Measurements from ENCODE around the gene ZNF175.

DNA sequence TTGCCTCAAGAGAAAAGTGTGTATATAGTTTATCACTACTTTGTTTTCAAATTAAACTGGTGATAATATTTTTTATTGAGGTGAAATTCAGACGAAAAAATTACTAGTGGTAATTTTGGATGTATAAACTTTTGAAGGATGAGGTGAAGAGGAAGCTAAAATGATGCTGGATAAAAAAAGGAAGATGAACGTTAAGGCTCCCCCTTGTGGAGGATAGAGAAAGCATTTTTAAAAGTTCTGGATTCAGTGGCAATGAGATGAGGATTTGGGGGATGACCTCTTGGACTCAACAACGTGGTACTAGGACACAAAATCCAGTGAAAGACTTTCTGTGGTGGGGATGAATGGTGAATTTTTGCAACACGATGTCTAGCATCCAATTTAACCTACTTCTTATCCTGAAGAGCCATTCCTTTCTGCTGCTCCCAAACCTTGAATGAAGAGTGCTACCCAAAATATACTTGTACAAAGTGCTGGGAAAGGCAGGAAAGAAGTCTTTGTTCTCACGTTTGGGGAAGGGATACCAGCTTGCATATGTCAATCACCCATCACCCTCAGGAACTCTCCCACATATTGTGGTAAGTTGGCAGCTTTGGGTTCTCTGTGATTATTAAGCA lies 66.4 kb downstream of the ZNF175 start:
- TF ChIP-seq, protein P1, sequence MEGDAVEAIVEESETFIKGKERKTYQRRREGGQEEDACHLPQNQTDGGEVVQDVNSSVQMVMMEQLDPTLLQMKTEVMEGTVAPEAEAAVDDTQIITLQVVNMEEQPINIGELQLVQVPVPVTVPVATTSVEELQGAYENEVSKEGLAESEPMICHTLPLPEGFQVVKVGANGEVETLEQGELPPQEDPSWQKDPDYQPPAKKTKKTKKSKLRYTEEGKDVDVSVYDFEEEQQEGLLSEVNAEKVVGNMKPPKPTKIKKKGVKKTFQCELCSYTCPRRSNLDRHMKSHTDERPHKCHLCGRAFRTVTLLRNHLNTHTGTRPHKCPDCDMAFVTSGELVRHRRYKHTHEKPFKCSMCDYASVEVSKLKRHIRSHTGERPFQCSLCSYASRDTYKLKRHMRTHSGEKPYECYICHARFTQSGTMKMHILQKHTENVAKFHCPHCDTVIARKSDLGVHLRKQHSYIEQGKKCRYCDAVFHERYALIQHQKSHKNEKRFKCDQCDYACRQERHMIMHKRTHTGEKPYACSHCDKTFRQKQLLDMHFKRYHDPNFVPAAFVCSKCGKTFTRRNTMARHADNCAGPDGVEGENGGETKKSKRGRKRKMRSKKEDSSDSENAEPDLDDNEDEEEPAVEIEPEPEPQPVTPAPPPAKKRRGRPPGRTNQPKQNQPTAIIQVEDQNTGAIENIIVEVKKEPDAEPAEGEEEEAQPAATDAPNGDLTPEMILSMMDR (IDR thresholded peaks at IDR 0.05): peak; percentile 74
- no peak for TF ChIP-seq ZFX (IDR thresholded peaks at IDR 0.05; ENCODE audit: borderline replicate concordance)
